Bronchial epithelial cell (primary cell): ENCODE measurements around the gene BLVRB. TPM values are rescaled to one million over a fixed set of nuclear protein-coding genes. Genes with fewer than 3 reads are reported as not detected.
"Not testable (repeated sequence)": the region's sequence is repeated elsewhere in the genome, so short reads cannot be mapped to it uniquely, and the experiment has no call there.

Experiments used
- DNase-seq: peaks from one replicate; pipeline ENCODE4 v3.0.0-alpha.2; 2010; ENCODE audit warnings: low read depth
- FAIRE-seq: peaks from 2 replicates; lab custom pipeline; 2011; peaks lifted over from hg19 to GRCh38; lab: Jason Lieb, UNC
- H3K27me3 ChIP-seq: 2 replicates; pipeline ENCODE4 v1.5.1; 2011; ENCODE audit warnings: low read length; ENCODE audit not compliant: control insufficient read depth, insufficient read depth
- H3K36me3 ChIP-seq: 2 replicates; pipeline ENCODE4 v1.5.1; 2011; ENCODE audit warnings: low read length; ENCODE audit not compliant: control insufficient read depth, insufficient read depth
- H3K4me3 ChIP-seq: 2 replicates; pipeline ENCODE4 v1.5.1; 2011; ENCODE audit warnings: mild to moderate bottlenecking, low read depth, low read length, control low read depth
- total RNA-seq: library from RNA; depleted of rRNA; stranded (reverse); fragments of >200 nt; gene quantifications from 2 replicates; pipeline ENCODE4 v1.2.1, GENCODE V29; 2014
- TF ChIP-seq, protein P1 (sequence below): IDR thresholded peaks from 2 replicates; pipeline ENCODE4 v1.5.1; 2011; ENCODE audit warnings: mild to moderate bottlenecking, moderate library complexity, low read length, control low read depth, inconsistent platforms; ENCODE audit not compliant: insufficient read depth, severe bottlenecking

The BLVRB gene
- total RNA-seq, 1 donor from 2014 or later, result 682 TPM

DNA sequence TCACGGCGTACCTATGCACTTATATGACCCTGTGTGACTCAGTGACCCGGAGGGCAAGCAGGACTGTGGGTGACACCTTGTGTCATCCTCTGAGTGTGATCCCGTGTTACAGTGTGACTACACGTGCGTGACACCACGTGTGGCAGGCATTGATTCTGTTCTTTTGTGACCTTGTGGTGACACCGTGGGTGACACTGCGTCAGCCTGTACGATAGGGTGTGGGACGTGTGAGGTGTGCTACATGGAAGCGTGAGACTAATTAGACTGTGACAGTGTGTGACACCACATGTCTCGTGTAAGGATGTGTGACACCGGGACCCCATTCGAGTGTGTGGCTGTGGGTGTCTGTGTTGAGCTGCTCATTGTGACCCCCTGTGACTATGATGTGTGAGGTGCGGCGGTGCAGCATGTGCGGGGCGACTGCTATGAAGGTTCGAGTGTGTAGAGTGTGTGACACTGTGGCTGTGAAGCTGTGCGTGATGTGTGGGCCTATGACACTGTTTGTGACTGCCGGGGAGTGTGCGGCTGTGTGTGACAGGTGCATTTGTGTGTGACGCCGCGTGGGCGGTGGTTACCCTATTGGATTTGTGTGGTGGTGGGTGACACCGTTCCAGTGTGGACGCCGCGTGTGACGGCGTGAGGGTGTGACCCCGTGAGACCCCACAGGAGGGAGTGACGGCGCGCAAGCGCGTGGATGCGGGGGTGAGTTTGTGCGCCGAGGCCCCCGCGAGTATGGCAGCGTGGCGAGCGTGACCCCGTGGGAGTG, 857 bp upstream of the BLVRB start:
- Histone ChIP-seq H3K36me3 (peaks cover 4% of the 10 kb centered on the region), H3K27me3 (peaks cover 2% of the 10 kb centered on the region), H3K4me3 (peak overlapping the region; percentile 37)
- FAIRE-seq, result peak; percentile 13
- TF ChIP-seq, protein P1, sequence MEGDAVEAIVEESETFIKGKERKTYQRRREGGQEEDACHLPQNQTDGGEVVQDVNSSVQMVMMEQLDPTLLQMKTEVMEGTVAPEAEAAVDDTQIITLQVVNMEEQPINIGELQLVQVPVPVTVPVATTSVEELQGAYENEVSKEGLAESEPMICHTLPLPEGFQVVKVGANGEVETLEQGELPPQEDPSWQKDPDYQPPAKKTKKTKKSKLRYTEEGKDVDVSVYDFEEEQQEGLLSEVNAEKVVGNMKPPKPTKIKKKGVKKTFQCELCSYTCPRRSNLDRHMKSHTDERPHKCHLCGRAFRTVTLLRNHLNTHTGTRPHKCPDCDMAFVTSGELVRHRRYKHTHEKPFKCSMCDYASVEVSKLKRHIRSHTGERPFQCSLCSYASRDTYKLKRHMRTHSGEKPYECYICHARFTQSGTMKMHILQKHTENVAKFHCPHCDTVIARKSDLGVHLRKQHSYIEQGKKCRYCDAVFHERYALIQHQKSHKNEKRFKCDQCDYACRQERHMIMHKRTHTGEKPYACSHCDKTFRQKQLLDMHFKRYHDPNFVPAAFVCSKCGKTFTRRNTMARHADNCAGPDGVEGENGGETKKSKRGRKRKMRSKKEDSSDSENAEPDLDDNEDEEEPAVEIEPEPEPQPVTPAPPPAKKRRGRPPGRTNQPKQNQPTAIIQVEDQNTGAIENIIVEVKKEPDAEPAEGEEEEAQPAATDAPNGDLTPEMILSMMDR, result no peak
- DNase-seq, result no peak

DNA sequence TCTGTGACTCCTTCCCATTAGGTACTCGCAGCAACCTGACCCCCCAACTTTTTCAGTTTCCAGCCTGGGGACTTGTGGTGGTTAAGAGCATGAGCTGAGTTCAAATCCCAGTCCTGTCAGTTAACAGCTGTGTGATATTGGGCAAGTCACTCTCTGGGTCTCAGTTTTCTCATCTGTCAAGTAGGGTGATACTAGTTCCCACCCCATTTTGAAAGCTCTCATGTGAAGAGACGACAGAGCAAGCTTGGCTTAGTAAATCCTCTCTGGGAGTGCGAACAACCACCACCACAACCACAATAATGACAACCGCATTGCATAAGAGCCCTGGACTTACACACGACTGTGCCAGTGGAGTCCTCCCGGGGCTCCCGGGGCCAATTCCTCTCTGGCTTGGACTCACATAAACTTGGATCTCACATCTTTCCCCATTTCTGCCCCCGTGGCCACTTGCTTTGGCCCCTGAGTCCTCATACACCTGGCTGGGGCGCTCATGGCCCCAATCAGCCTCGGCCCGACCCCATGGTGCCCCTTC, 454 bp downstream of the BLVRB start:
- DNase-seq, result peak; percentile 58

DNA sequence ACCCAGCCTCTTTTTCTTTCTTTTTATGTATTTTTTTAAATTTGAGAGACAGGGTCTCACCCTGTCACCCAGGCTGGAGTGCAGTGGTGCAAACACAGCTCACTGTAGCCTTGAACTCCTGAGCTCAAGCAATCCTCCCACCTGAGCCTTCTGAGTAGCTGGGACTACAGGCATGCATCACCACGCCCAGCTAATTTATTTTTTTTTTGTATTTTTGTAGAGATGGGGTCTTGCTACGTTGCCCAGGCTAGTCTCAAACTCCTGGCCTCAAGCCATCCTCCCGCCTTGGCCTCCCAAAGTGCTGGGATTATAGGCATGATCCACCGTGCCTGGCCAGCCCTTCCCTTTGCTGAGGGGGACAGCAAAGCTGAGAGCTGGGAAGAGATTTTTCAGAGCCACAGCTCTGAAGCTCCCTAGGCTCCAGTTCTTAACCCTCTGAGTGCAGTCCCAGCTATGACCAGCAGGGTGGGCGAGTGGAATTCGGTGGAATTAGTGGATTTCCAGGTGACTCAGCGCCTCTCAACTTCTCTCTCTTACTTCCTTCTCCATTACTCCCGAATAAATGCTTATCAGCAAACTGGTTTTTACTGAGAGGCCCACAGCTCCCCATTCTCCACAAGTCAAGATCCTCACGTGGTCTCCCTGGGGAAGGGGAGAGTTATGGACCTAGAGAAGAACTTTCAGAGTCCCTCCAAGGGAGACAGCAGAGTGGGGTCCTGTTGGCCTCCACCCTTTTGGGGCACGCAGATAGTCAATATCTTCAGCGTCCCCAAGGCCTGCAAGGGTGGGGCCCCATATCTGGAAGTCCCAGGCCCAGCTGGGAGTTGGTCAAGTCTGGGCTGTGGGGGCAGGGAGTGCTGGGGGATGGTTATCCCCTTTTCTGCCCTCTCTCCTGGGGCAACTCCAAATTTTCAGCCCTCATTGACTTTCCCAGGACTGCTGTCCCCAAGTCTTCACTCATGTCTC, 1.2 kb downstream of the BLVRB start:
- FAIRE-seq (no peak), DNase-seq (peak; percentile 89)
- TF ChIP-seq, protein P1, result peak; percentile 84
- H3K4me3 ChIP-seq, result peak overlapping the region; percentile 81
- H3K27me3 ChIP-seq, result peaks cover 2% of the 10 kb centered on the region
- peaks cover 6% of the 10 kb centered on the region for H3K36me3 ChIP-seq

More for the DNA sequence above, 454 bp downstream of the BLVRB start:
- Histone ChIP-seq H3K4me3 (peak overlapping the region; percentile 81), H3K27me3 (peaks cover 2% of the 10 kb centered on the region), H3K36me3 (peaks cover 4% of the 10 kb centered on the region)
- FAIRE-seq, result no peak
- TF ChIP-seq, protein P1, result no peak

DNA sequence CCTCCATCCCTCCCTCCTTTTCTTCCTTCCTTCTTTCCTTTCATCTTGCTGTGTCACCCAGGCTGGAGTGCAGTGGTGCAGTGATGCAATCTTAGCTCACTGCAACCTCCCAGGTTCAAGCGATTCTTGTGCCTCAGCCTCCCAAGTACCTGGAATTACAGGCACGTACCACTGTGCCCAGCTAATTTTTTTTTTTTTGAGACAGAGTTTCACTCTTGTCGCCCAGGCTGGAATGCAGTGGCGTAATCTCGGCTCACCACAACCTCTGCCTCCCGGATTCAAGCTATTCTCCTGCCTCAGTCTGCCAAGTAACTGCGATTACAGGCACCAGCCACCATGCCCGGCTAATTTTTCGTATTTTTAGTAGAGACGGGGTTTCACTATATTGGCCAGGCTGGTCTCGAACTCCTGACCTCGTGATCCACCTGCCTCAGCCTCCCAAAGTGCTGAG, 1.9 kb downstream of the BLVRB start:
- H3K27me3 ChIP-seq, FAIRE-seq, H3K36me3 ChIP-seq: not testable (repeated sequence)
- peak; percentile 74 for DNase-seq
- H3K4me3 ChIP-seq, result peak overlapping the region; percentile 81

GRCh38 chr19:40461669-40462221, 3.8 kb downstream of the BLVRB start:
- DNase-seq (no peak), FAIRE-seq (no peak)
- Histone ChIP-seq H3K36me3 (peaks cover 14% of the 10 kb centered on the region), H3K4me3 (no peak overlapping the region), H3K27me3 (peaks cover 2% of the 10 kb centered on the region)
- TF ChIP-seq, protein P1, result no peak
